Right lobe of liver (tissue), 4 donors: ENCODE results near the gene HOXA10.

Experiments
- POLR2A ChIP-seq: fragments of 450-650 bp; IDR thresholded peaks from one replicate; pipeline ENCODE4 v1.6.1; 2017; ENCODE audit warnings: antibody characterized with exemption, mild to moderate bottlenecking
- TF ChIP-seq, protein P1 (sequence below), 4 donors: fragments of 200-600 bp in 3 of 4; fragments of 450-650 bp in 1 of 4; IDR thresholded peaks; one replicate each; pipeline versions ENCODE4 v1.5.1 to v1.8.0; 2016 to 2022; ENCODE audit warnings: antibody characterized with exemption in 4 of 4, mild to moderate bottlenecking in 2 of 4
- donor health status: DM: no; HTN: no; CAD: no.
- donor health status: DM: no; HTN: no; CAD: no.
- donor health status: DM: no; HTN: yes; CAD: no.

DNA sequence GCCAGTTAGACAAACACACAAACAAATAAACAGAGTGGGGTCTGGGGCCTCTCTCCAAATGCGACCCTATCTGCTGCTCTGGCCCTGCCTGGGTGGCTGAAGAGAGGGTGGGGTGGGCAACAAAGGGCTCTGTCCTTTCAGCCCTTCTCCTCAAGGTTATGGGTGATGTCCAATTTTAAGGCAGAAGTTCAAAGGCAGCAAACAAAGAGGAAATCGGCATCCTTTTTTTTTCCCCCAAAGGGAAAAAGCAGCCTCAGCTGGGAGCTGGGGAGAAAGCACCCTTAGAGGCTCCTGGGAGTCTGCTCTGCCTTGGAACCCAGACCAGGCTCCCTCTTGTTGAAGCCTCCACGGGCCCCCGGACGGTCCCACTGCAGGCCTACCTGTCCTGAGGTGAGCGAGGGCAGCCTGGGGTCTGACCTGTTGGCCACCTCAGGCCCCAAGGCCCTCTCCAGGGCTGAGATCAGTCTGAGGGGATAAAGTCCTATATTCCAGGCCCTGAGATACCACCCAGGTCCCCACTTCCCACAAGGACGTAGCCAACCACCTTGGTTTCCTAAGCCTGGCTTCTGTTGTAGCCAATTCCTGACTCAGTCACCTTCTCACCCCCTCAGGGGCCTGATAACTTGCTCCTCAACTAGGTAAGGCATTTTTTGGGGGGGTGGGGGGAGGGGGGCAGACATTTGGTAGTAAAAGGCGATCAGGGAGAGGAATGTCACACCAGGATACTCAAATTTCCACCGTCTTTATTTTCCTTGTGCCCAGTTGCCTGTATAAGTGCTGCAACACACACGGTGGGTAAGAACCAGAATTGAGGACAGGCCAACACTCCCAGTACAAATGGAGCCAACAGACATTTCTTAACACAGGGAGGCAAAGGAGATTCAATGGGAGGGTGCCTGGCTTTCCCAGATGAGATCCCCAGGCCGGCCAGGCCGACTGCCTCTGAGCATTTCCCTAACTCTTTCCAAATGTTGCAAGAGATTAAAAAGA, 6.6 kb upstream of the HOXA10 start:
- TF ChIP-seq, protein P1, sequence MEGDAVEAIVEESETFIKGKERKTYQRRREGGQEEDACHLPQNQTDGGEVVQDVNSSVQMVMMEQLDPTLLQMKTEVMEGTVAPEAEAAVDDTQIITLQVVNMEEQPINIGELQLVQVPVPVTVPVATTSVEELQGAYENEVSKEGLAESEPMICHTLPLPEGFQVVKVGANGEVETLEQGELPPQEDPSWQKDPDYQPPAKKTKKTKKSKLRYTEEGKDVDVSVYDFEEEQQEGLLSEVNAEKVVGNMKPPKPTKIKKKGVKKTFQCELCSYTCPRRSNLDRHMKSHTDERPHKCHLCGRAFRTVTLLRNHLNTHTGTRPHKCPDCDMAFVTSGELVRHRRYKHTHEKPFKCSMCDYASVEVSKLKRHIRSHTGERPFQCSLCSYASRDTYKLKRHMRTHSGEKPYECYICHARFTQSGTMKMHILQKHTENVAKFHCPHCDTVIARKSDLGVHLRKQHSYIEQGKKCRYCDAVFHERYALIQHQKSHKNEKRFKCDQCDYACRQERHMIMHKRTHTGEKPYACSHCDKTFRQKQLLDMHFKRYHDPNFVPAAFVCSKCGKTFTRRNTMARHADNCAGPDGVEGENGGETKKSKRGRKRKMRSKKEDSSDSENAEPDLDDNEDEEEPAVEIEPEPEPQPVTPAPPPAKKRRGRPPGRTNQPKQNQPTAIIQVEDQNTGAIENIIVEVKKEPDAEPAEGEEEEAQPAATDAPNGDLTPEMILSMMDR (IDR thresholded peaks at IDR 0.05), result no peak
- no peak for TF ChIP-seq POLR2A
